ENCODE results near the gene SDF2L1. TPM values are rescaled to one million over a fixed set of nuclear protein-coding genes. Genes with fewer than 3 reads are reported as not detected.

Gene SDF2L1
- total RNA-seq, 1 donor from 2014 or later, result 37.4 TPM

DNA sequence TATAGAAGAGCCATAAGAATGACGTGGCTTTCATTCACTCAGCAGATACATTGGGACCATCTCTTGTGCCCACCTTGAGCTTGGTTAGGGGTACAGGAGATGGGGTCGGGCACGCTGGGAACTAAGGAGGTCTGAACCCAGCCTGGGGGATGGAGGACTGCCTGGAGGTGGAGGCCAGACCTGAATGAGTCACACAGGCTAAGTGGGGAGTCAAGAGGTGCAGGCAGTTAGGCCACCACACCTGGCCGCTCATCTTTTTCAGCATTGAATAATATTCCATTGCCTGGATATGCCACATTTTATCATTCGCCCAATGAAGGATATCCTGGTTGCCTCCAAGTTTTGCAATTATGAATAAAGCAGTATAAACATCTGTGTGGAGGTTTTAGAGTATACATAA, 19.9 kb downstream of the SDF2L1 start:
- no peaks in the 10 kb centered on the region for H3K27me3 ChIP-seq
- no peaks in the 10 kb centered on the region for H3K9me3 ChIP-seq
- no peak for DNase-seq (ENCODE audit: low spot score in 2 of 2)
- H3K4me1 ChIP-seq, result peaks cover 4 to 6% of the 10 kb centered on the region in 2 donors
- TF ChIP-seq, protein P1, sequence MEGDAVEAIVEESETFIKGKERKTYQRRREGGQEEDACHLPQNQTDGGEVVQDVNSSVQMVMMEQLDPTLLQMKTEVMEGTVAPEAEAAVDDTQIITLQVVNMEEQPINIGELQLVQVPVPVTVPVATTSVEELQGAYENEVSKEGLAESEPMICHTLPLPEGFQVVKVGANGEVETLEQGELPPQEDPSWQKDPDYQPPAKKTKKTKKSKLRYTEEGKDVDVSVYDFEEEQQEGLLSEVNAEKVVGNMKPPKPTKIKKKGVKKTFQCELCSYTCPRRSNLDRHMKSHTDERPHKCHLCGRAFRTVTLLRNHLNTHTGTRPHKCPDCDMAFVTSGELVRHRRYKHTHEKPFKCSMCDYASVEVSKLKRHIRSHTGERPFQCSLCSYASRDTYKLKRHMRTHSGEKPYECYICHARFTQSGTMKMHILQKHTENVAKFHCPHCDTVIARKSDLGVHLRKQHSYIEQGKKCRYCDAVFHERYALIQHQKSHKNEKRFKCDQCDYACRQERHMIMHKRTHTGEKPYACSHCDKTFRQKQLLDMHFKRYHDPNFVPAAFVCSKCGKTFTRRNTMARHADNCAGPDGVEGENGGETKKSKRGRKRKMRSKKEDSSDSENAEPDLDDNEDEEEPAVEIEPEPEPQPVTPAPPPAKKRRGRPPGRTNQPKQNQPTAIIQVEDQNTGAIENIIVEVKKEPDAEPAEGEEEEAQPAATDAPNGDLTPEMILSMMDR (IDR thresholded peaks at IDR 0.05), result no peak
- H3K27ac ChIP-seq, result no peak overlapping the region
- no peak overlapping the region for H3K4me3 ChIP-seq
- no peaks in the 10 kb centered on the region for H3K36me3 ChIP-seq
- intact Hi-C loops (cut with DNase I), result loop anchor here (10.0 kb wide), 1 partner anchor 617 kb away; the partner anchor contains the start of gene LRRC74B

DNA sequence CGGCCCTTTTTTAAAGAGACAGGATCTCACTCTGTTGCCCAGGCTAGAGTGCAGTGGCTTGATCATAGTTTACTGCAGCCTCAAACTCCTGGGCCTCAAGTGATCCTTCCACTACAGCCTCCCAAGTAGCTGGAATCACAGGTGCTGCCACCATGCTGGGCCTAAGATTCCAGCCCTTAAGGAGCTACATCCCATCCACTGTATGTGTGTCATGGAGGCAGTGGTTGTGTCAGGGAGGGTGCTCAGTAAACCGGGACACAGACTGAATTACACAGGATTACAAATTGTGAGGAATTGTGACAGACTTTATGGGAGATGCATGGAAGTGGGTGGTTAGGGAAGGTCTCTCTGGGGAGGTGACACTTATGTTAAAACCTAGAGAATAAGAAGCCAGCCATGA, 21.6 kb downstream of the SDF2L1 start:
- no peak overlapping the region for H3K4me3 ChIP-seq
- H3K36me3 ChIP-seq, result no peaks in the 10 kb centered on the region
- intact Hi-C loops (cut with DNase I), result loop anchor here (10.0 kb wide), 1 partner anchor 619 kb away; the partner anchor contains the start of gene LRRC74B
- TF ChIP-seq, protein P1 (IDR thresholded peaks at IDR 0.05), result no peak
- H3K27me3 ChIP-seq, result no peaks in the 10 kb centered on the region
- no peaks in the 10 kb centered on the region for H3K9me3 ChIP-seq
- H3K27ac ChIP-seq, result no peak overlapping the region
- no peak for DNase-seq (ENCODE audit: low spot score in 2 of 2)
- H3K4me1 ChIP-seq, result peaks cover 0 to 4% of the 10 kb centered on the region in 2 donors

DNA sequence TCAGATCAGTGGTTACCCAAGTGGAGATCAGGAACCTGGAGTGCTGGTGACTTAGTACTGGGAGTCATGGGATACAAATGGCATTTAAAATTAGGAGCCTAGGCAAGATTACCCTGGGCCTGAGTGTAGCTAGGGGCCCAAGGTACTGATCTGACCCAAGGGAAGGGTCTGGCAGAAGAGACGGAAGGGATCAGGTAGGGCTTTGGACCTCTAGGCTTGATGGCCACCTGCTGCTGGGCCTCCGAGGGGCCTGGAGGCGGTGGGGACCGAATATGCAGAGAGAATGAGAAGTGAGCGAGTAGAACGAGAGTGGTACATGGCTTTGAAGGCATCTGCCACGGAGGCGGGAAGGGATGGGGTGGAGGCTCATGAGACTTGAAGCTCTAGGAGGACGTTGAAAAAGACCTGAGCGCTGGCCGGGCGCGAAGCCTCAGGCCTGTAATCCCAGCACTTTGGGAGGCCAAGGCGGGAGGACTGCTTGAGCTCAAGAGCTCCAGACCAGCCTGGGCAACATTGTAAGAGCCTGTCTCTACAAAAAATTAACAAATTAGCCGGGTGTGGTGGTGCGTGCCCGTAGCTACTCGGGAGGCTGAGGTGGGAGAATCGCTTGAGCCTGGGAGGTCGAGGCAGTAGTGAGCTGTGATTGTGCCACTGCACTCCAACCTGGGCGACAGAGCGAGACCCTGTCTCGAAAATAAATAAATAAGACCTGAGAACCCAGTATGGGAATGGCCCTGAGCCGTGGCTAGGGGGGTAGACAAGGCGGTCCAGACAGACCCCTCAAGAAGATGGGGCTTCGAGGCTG, 23.1 kb downstream of the SDF2L1 start:
- H3K36me3 ChIP-seq, result peaks cover 1 to 6% of the 10 kb centered on the region in 2 donors
- TF ChIP-seq, protein P1 (IDR thresholded peaks at IDR 0.05), result no peak
- peaks cover 0 to 4% of the 10 kb centered on the region in 2 donors for H3K4me1 ChIP-seq
- peak overlapping the region; percentile 67 to 94 for H3K4me3 ChIP-seq
- H3K27ac ChIP-seq, result peak overlapping the region; percentile 83 to 97
- DNase-seq (ENCODE audit: low spot score in 2 of 2), result no peak
- H3K27me3 ChIP-seq, result no peaks in the 10 kb centered on the region
- intact Hi-C loops (cut with DNase I), result loop anchor here (5.0 to 10.0 kb wide), 2 partner anchors 72 to 620 kb away; partner anchors contain the start of genes LRRC74B and YPEL1
- H3K9me3 ChIP-seq, result no peaks in the 10 kb centered on the region

DNA sequence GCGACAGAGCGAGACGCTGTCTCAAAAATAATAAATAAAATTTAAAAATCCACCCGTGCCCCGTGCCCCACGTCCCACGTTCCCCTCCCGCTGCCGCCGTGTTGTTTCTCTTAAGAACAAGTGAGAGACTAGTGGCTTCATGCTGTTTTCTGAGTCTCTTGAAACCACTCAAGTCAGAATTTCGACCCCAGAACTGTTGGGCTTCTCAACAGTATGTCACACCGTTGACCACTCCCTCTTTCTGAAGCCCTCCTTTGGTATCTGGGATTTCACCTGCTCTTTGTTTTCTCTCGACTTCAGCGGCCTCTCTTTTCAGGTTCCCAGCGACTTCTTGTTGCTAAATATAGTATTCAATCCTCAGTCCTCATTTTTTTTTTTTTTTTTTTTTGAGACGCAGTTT, 24.7 kb downstream of the SDF2L1 start:
- intact Hi-C loops (cut with DNase I), result loop anchor here (5.0 to 10.0 kb wide), 2 partner anchors 71 to 622 kb away; partner anchors contain the start of genes LRRC74B and YPEL1
- Histone ChIP-seq H3K27me3 (no peaks in the 10 kb centered on the region), H3K4me1 (peaks cover 0 to 4% of the 10 kb centered on the region in 2 donors), H3K9me3 (no peaks in the 10 kb centered on the region), H3K4me3 (peak overlapping the region; percentile 67 to 94), H3K36me3 (peaks cover 15 to 22% of the 10 kb centered on the region in 2 donors), H3K27ac (peak overlapping the region; percentile 83 to 97)
- DNase-seq (ENCODE audit: low spot score in 2 of 2), result no peak
- TF ChIP-seq, protein P1 (IDR thresholded peaks at IDR 0.05), result no peak

DNA sequence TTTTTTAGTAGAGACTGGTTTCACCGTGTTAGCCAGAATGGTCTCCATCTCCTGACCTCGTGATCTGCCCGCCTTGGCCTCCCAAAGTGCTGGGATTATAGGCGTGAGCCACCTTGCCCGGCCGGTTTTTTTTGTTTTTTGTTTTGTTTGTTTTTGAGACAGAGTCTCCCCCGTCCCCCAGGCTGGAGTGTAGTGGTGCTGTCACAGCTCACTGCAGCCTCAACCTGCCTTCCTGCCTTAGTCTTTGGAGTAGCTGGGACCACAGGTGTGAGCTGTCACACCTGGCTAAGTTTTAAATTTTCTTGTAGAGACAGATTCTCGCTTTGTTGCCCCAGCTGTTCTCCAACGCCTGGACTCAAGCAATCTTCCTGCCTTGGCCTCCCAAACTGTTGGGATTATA, 26.9 kb downstream of the SDF2L1 start:
- no peak overlapping the region for H3K4me3 ChIP-seq
- no peaks in the 10 kb centered on the region for H3K27me3 ChIP-seq
- peaks cover 0 to 4% of the 10 kb centered on the region in 2 donors for H3K4me1 ChIP-seq
- no peak overlapping the region for H3K27ac ChIP-seq
- intact Hi-C loops (cut with DNase I), result loop anchor here (5.0 to 10.0 kb wide), 2 partner anchors 68 to 624 kb away; partner anchors contain the start of genes LRRC74B and YPEL1
- H3K9me3 ChIP-seq, result no peaks in the 10 kb centered on the region
- TF ChIP-seq, protein P1 (IDR thresholded peaks at IDR 0.05), result no peak
- DNase-seq (ENCODE audit: low spot score in 2 of 2), result no peak
- H3K36me3 ChIP-seq, result peaks cover 34 to 44% of the 10 kb centered on the region in 2 donors

All from ascending aorta (tissue), 2 donors.